ENCODE results near the gene ARMC2. TPM values are rescaled to one million over a fixed set of nuclear protein-coding genes. Genes with fewer than 3 reads are reported as not detected.
A peak's percentile ranks its signal among the peaks of the same experiment; 100 is the strongest.

ARMC2 gene
- total RNA-seq, 1 experiment from 2014 or later = 3.2 TPM

DNA sequence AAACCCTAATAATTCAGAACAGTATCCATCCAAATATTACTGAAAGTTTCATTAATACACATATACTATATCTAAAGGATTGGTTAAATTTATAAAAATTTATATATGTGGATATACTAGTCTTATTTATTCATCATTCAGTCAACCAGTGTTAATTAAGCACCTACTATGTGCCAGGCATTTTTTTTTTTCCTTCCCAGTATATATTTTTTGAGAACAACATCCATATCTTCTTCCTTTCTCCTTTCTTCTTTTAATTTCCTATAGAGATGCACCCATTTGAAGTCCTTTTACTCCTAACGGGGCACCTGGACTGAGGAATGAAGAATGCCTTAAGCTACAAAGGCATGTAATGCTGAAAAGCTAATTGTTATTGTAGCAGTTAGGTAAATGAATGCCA lies 173.6 kb downstream of the ARMC2 start:
- Mint-ChIP-seq H3K27me3 (ENCODE audit: insufficient read depth, unreplicated experiment) (no peaks in the 10 kb centered on the region), H3K9me3 (ENCODE audit: unreplicated experiment) (peaks cover 6% of the 10 kb centered on the region), H3K4me3 (ENCODE audit: unreplicated experiment) (no peak overlapping the region), H3K4me1 (ENCODE audit: insufficient read depth, unreplicated experiment) (peaks cover 8% of the 10 kb centered on the region), H3K27ac (ENCODE audit: low read depth, unreplicated experiment) (no peak overlapping the region), H3K36me3 (ENCODE audit: insufficient read depth, unreplicated experiment) (peaks cover 16% of the 10 kb centered on the region)
- CTCF ChIA-PET = interaction anchor here (0.6 to 0.7 kb wide), 2 partner anchors 105 to 464 kb away, joined by 3 read pairs; no protein-coding TSS in a partner anchor
- intact Hi-C loops (cut with micrococcal nuclease) = no loop called here
- TF ChIP-seq, protein P1, sequence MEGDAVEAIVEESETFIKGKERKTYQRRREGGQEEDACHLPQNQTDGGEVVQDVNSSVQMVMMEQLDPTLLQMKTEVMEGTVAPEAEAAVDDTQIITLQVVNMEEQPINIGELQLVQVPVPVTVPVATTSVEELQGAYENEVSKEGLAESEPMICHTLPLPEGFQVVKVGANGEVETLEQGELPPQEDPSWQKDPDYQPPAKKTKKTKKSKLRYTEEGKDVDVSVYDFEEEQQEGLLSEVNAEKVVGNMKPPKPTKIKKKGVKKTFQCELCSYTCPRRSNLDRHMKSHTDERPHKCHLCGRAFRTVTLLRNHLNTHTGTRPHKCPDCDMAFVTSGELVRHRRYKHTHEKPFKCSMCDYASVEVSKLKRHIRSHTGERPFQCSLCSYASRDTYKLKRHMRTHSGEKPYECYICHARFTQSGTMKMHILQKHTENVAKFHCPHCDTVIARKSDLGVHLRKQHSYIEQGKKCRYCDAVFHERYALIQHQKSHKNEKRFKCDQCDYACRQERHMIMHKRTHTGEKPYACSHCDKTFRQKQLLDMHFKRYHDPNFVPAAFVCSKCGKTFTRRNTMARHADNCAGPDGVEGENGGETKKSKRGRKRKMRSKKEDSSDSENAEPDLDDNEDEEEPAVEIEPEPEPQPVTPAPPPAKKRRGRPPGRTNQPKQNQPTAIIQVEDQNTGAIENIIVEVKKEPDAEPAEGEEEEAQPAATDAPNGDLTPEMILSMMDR (IDR thresholded peaks at IDR 0.05; ENCODE audit: unreplicated experiment) = no peak
- no TSS peak for BruUV-seq (replicated peaks)
- POLR2A ChIA-PET = interaction anchor here (1.2 kb wide), 1 partner anchor 12 kb away, joined by 9 read pairs; no protein-coding TSS in a partner anchor
- DNase-seq (ENCODE audit: unreplicated experiment) = no peak

DNA sequence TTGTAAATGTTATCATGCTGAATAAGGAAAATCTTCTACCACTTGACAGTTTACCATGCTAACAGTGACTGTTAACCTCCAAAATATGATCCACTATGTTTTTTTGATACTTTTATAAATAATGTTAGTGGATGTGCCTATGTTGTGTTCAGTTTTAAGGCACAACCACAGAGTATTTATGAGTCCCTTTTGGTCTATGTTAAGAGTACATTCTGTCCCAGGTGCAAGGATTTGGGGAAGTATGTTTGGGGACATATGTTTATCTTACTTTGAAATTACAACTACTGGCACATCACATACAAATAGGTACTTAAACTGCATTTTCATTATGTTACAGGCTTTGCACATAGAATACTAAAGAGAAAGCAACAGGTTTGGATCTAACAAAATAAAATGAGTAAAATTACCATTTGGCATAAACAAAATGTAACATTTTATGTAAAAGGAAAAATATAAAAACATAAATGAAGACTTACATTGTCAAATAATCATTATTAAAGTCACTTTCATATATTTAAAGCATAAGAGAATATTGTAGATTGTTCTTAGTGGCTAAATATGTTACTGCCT lies 175.2 kb downstream of the ARMC2 start:
- TF ChIP-seq, protein P1 (IDR thresholded peaks at IDR 0.05; ENCODE audit: unreplicated experiment) = no peak
- ChIA-PET POLR2A (no interaction called here), CTCF (no interaction called here)
- H3K4me3 Mint-ChIP-seq (ENCODE audit: unreplicated experiment) = no peak overlapping the region
- H3K27ac Mint-ChIP-seq (ENCODE audit: low read depth, unreplicated experiment) = peak overlapping the region; percentile 16
- peaks cover 8% of the 10 kb centered on the region for H3K4me1 Mint-ChIP-seq (ENCODE audit: insufficient read depth, unreplicated experiment)
- no peak for DNase-seq (ENCODE audit: unreplicated experiment)
- no peaks in the 10 kb centered on the region for H3K27me3 Mint-ChIP-seq (ENCODE audit: insufficient read depth, unreplicated experiment)
- BruUV-seq (replicated peaks) = no TSS peak
- peaks cover 6% of the 10 kb centered on the region for H3K9me3 Mint-ChIP-seq (ENCODE audit: unreplicated experiment)
- intact Hi-C loops (cut with micrococcal nuclease) = no loop called here
- peaks cover 16% of the 10 kb centered on the region for H3K36me3 Mint-ChIP-seq (ENCODE audit: insufficient read depth, unreplicated experiment)

Other genes with a start within 250 kb of the ARMC2 start
- 16.7 and 23.0 TPM in 2 replicates for gene SESN1, start 246.4 kb downstream of the ARMC2 start, total RNA-seq (2022)
- gene CEP57L1, start 247.1 kb downstream of the ARMC2 start, total RNA-seq (2022) = 16.7 and 18.9 TPM in 2 replicates

All from MCF 10A (cell line).